Esophagus squamous epithelium (tissue), 5 donors: Measurements from ENCODE around the gene ADAMTSL1. TPM values are rescaled to one million over a fixed set of nuclear protein-coding genes. Genes with fewer than 3 reads are reported as not detected.

Source experiments
- DNase-seq: peaks from one replicate; lab custom pipeline; 2025; lab: John Stamatoyannopoulos, UW
- H3K27ac ChIP-seq, 4 donors: fragments of 200-600 bp; sonication (generic); one replicate each; pipeline ENCODE4 v1.5.1; 2016 to 2019; ENCODE audit warnings: mild to moderate bottlenecking in 1 of 4
- H3K27me3 ChIP-seq, 4 donors: fragments of 200-600 bp; sonication (generic); 1 replicate in 3 of 4; 2 replicates in 1 of 4; pipeline versions ENCODE4 v1.5.1 to v1.6.0; 2017 to 2021; ENCODE audit warnings: antibody characterized with exemption in 1 of 4
- H3K36me3 ChIP-seq, 3 donors: fragments of 200-600 bp; sonication (generic); one replicate each; pipeline ENCODE4 v1.5.1; 2016 to 2019
- H3K4me1 ChIP-seq, 3 donors: fragments of 200-600 bp; sonication (generic); one replicate each; pipeline ENCODE4 v1.5.1; 2017 to 2019
- H3K4me3 ChIP-seq, 4 donors: fragments of 200-600 bp; sonication (generic); 1 replicate in 3 of 4; 2 replicates in 1 of 4; pipeline ENCODE4 v1.5.1; 2016 to 2019; ENCODE audit warnings: mild to moderate bottlenecking in 2 of 4, moderate library complexity in 1 of 4
- H3K9me3 ChIP-seq, 3 donors: fragments of 200-600 bp; sonication (generic); one replicate each; pipeline ENCODE4 v1.5.1; 2016 to 2019
- CTCF ChIP-seq, 6 experiments: fragments of 450-650 bp in 4 of 6; fragments of 200-600 bp in 2 of 6; sonication (generic) in 2 of 6; IDR thresholded peaks; one replicate each; pipeline ENCODE4 v1.5.1; 2016 to 2019; ENCODE audit warnings: antibody characterized with exemption in 6 of 6, mild to moderate bottlenecking in 4 of 6, moderate library complexity in 4 of 6
- POLR2A ChIP-seq, 4 donors: fragments of 450-650 bp; IDR thresholded peaks; one replicate each; pipeline ENCODE4 v1.6.1; 2017; ENCODE audit warnings: antibody characterized with exemption in 4 of 4, mild to moderate bottlenecking in 4 of 4, moderate library complexity in 3 of 4
- WGBS, 2 donors: methylation state at CpG; one replicate each; pipeline ENCODE4 v1.1.5; 2018; 5-methylcytosine and 5-hydroxymethylcytosine counted together
- intact Hi-C: fragments of 100-400 bp; cut with DNase I; formaldehyde crosslinking; loops from one replicate; pipeline ENCODE4 v1.15.0; 2022
- total RNA-seq, 4 donors: library from RNA; depleted of rRNA; stranded (reverse); fragments of >200 nt; gene quantifications; one replicate each; pipeline ENCODE4 v1.1.0, GENCODE V29; 2016
- donor health status: DM: yes; HTN: yes; CAD: no.

The ADAMTSL1 gene
- total RNA-seq, 4 donors from 2014 or later = 0.80 to 23.7 (median 2.3) TPM

GRCh38 chr9:18618862-18619261, 144.9 kb downstream of the ADAMTSL1 start:
- no peaks in the 10 kb centered on the region for H3K9me3 ChIP-seq
- peaks cover 0 to 13% (median 5%) of the 10 kb centered on the region in 3 donors for H3K4me1 ChIP-seq
- no peak for DNase-seq
- no peak overlapping the region for H3K4me3 ChIP-seq
- intact Hi-C loops = no loop called here
- no peak for TF ChIP-seq CTCF (IDR thresholded peaks at IDR 0.05)
- no peak for TF ChIP-seq POLR2A (IDR thresholded peaks at IDR 0.05)
- 82 to 89% methylated on average over 2 of the region's 2 CpGs for WGBS, 2 donors
- no peaks in the 10 kb centered on the region for H3K36me3 ChIP-seq
- no peak overlapping the region for H3K27ac ChIP-seq
- H3K27me3 ChIP-seq = no peaks in the 10 kb centered on the region

DNA sequence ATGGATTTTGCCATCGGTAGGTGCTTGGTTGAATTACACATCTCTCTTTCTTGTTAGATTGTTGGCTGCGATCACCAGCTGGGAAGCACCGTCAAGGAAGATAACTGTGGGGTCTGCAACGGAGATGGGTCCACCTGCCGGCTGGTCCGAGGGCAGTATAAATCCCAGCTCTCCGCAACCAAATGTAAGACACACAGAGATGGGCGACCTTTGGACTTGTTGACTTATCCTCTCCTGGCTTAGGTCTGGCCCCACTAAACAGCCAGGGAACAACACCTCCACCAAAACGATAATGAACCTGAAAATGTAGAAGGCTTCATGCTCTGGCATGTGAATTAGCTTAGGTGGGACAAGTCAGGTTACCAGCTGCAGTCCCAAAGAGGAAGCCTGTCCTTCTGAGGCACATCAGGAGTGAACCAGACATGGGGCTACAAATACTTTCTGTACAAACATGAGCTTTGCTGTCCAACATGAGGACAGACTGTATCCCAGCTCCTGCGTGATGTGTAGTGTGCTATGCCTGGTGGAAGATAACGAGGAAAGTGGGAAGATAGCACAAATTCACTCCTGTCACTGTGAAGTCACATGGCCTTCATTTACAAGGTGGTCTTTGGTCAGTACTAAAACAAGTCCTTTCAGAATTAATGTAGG, 148.4 kb downstream of the ADAMTSL1 start:
- Histone ChIP-seq H3K27ac (no peak overlapping the region), H3K4me3 (no peak overlapping the region), H3K27me3 (no peaks in the 10 kb centered on the region), H3K36me3 (no peaks in the 10 kb centered on the region), H3K9me3 (no peaks in the 10 kb centered on the region), H3K4me1 (peaks cover 0 to 22% (median 5%) of the 10 kb centered on the region in 3 donors)
- intact Hi-C loops = no loop called here
- TF ChIP-seq POLR2A (IDR thresholded peaks at IDR 0.05) (no peak), CTCF (IDR thresholded peaks at IDR 0.05) (no peak)
- 95 to 96% methylated on average over 8 to 9 of the region's 11 CpGs for WGBS, 2 donors
- no peak for DNase-seq

- no peak overlapping the region for H3K4me3 ChIP-seq
- DNase-seq = no peak
- TF ChIP-seq POLR2A (IDR thresholded peaks at IDR 0.05) = no peak
- no peak for TF ChIP-seq CTCF (IDR thresholded peaks at IDR 0.05)
- H3K9me3 ChIP-seq = no peaks in the 10 kb centered on the region
- H3K4me1 ChIP-seq = peaks cover 0 to 22% (median 5%) of the 10 kb centered on the region in 3 donors
- no peak overlapping the region for H3K27ac ChIP-seq
- no peaks in the 10 kb centered on the region for H3K27me3 ChIP-seq
- no peaks in the 10 kb centered on the region for H3K36me3 ChIP-seq
- intact Hi-C loops = no loop called here
- 38% methylated on average over 4 of the region's 4 CpGs for WGBS, 2 donors
Observed at GRCh38 chr9:18623221-18624079, 149.5 kb downstream of the ADAMTSL1 start.

GRCh38 chr9:18626046-18626698, 152.2 kb downstream of the ADAMTSL1 start:
- Histone ChIP-seq H3K27ac (no peak overlapping the region), H3K36me3 (no peaks in the 10 kb centered on the region), H3K4me3 (no peak overlapping the region), H3K9me3 (no peaks in the 10 kb centered on the region), H3K4me1 (peaks cover 0 to 22% (median 5%) of the 10 kb centered on the region in 3 donors), H3K27me3 (no peaks in the 10 kb centered on the region)
- WGBS, 2 donors = 47 to 69% methylated on average over 2 of the region's 2 CpGs
- intact Hi-C loops = no loop called here
- DNase-seq = no peak
- peak in 1 of 6 experiments; percentile 10 for TF ChIP-seq CTCF (IDR thresholded peaks at IDR 0.05)
- TF ChIP-seq POLR2A (IDR thresholded peaks at IDR 0.05) = no peak
